ENCODE data around the gene STRN3.
"Not testable (repeated sequence)": the region's sequence is repeated elsewhere in the genome, so short reads cannot be mapped to it uniquely, and the experiment has no call there.

The STRN3 gene

GRCh38 chr14:30983858-30984257, 42.3 kb downstream of the STRN3 start:
- no peaks in the 10 kb centered on the region for H3K27me3 ChIP-seq (ENCODE audit: low read depth, low read length)
- H3K4me1 ChIP-seq (ENCODE audit: control insufficient read depth in 1 of 2, insufficient read depth in 2 of 2, low read length in 2 of 2): peaks cover 0 to 50% of the 10 kb centered on the region in 2 donors

DNA sequence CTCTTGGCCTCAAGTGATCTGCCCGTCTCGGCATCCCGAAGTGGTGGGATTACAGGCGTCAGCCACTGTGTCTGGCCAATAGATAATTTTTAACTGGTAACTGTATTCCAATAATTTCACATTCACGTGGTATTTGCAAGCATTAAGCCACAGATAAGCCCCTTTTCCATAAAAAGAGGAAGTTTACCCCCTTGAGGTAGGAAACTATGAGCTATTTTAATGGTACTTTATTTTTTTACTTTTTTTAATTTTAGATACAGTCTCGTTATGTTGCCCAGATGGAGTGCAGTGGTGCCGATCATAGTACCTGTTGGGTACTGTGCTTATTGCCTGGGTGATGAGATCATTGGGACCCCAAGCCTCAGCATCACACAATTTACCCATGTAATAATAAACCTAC, 43.6 kb downstream of the STRN3 start:
- peaks cover 0 to 40% of the 10 kb centered on the region in 2 donors for H3K4me1 ChIP-seq (ENCODE audit: control insufficient read depth in 1 of 2, insufficient read depth in 2 of 2, low read length in 2 of 2)
- no peaks in the 10 kb centered on the region for H3K9me3 ChIP-seq (ENCODE audit: control insufficient read depth in 1 of 2, low read length in 2 of 2)
- no peaks in the 10 kb centered on the region for H3K27me3 ChIP-seq (ENCODE audit: low read depth, low read length)
- H3K27ac ChIP-seq (ENCODE audit: low read length): no peak overlapping the region
- no peak overlapping the region for H3K4me3 ChIP-seq (ENCODE audit: low read depth in 1 of 2, low read length in 2 of 2)
- H3K36me3 ChIP-seq (ENCODE audit: control insufficient read depth in 1 of 2, insufficient read depth in 2 of 2, low read length in 2 of 2): no peaks in the 10 kb centered on the region

More at GRCh38 chr14:30983858-30984257, 42.3 kb downstream of the STRN3 start:
- Histone ChIP-seq H3K9me3 (ENCODE audit: control insufficient read depth in 1 of 2, low read length in 2 of 2) (no peaks in the 10 kb centered on the region), H3K4me3 (ENCODE audit: low read depth in 1 of 2, low read length in 2 of 2) (no peak overlapping the region), H3K27ac (ENCODE audit: low read length) (no peak overlapping the region), H3K36me3 (ENCODE audit: control insufficient read depth in 1 of 2, insufficient read depth in 2 of 2, low read length in 2 of 2) (no peaks in the 10 kb centered on the region)

DNA sequence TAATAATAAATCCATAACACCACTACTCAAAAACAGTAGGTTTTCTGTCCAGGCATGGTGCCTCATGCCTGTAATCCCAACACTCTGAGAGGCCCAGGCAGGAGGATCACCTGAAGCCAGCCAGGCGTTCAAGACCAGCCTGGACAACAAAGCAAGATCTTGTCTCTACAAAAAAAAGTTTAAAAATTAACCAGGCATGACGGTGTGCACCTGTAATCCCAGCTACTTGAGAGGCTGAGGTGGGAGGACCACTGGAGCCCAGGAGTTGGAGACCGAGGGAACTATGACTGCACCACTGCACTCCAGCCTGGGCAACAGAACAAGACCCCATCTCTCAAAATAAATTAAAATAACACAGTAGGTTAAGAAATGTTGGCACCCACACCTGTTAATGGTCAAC, 45.2 kb downstream of the STRN3 start:
- peaks cover 0 to 28% of the 10 kb centered on the region in 2 donors for H3K4me1 ChIP-seq (ENCODE audit: control insufficient read depth in 1 of 2, insufficient read depth in 2 of 2, low read length in 2 of 2)
- no peaks in the 10 kb centered on the region for H3K27me3 ChIP-seq (ENCODE audit: low read depth, low read length)
- no peaks in the 10 kb centered on the region for H3K9me3 ChIP-seq (ENCODE audit: control insufficient read depth in 1 of 2, low read length in 2 of 2)
- no peak overlapping the region for H3K27ac ChIP-seq (ENCODE audit: low read length)
- no peak overlapping the region for H3K4me3 ChIP-seq (ENCODE audit: low read depth in 1 of 2, low read length in 2 of 2)
- H3K36me3 ChIP-seq (ENCODE audit: control insufficient read depth in 1 of 2, insufficient read depth in 2 of 2, low read length in 2 of 2): no peaks in the 10 kb centered on the region

GRCh38 chr14:30980106-30980704, 46.0 kb downstream of the STRN3 start:
- H3K36me3 ChIP-seq (ENCODE audit: control insufficient read depth in 1 of 2, insufficient read depth in 2 of 2, low read length in 2 of 2); H3K27ac ChIP-seq (ENCODE audit: low read length); H3K4me3 ChIP-seq (ENCODE audit: low read depth in 1 of 2, low read length in 2 of 2); H3K27me3 ChIP-seq (ENCODE audit: low read depth, low read length); H3K9me3 ChIP-seq (ENCODE audit: control insufficient read depth in 1 of 2, low read length in 2 of 2): not testable (repeated sequence)
- peaks cover 0 to 31% of the 10 kb centered on the region in 2 donors for H3K4me1 ChIP-seq (ENCODE audit: control insufficient read depth in 1 of 2, insufficient read depth in 2 of 2, low read length in 2 of 2)

GRCh38 chr14:30977752-30978151, 48.4 kb downstream of the STRN3 start:
- Histone ChIP-seq H3K4me1 (ENCODE audit: control insufficient read depth in 1 of 2, insufficient read depth in 2 of 2, low read length in 2 of 2) (peaks cover 0 to 34% of the 10 kb centered on the region in 2 donors), H3K4me3 (ENCODE audit: low read depth in 1 of 2, low read length in 2 of 2) (no peak overlapping the region)

DNA sequence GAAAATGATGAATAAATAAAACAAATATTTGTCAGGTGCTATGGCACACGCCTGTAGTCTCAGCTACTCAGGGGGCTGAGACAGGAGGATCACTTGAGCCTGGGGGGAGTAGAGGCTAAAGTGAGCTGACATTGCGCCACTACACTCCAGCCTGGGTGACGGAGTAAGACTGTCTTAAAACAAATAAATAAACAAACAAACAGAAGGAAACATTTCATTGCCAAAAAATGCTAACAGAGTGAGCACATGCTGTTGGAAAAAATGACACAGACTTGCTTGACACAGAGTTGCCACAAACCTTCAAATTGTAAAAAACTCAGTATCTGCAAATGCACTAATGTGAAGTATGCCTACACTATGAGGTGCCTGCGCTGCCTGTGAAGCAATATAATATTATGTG, 51.6 kb downstream of the STRN3 start:
- Histone ChIP-seq H3K9me3 (ENCODE audit: control insufficient read depth in 1 of 2, low read length in 2 of 2) (no peaks in the 10 kb centered on the region), H3K4me3 (ENCODE audit: low read depth in 1 of 2, low read length in 2 of 2) (no peak overlapping the region), H3K36me3 (ENCODE audit: control insufficient read depth in 1 of 2, insufficient read depth in 2 of 2, low read length in 2 of 2) (no peaks in the 10 kb centered on the region), H3K27ac (ENCODE audit: low read length) (no peak overlapping the region), H3K27me3 (ENCODE audit: low read depth, low read length) (no peaks in the 10 kb centered on the region), H3K4me1 (ENCODE audit: control insufficient read depth in 1 of 2, insufficient read depth in 2 of 2, low read length in 2 of 2) (peaks cover 0 to 15% of the 10 kb centered on the region in 2 donors)

More at GRCh38 chr14:30977752-30978151, 48.4 kb downstream of the STRN3 start:
- no peaks in the 10 kb centered on the region for H3K9me3 ChIP-seq (ENCODE audit: control insufficient read depth in 1 of 2, low read length in 2 of 2)
- H3K36me3 ChIP-seq (ENCODE audit: control insufficient read depth in 1 of 2, insufficient read depth in 2 of 2, low read length in 2 of 2): no peaks in the 10 kb centered on the region
- no peak overlapping the region for H3K27ac ChIP-seq (ENCODE audit: low read length)
- no peaks in the 10 kb centered on the region for H3K27me3 ChIP-seq (ENCODE audit: low read depth, low read length)

- H3K4me1 ChIP-seq (ENCODE audit: control insufficient read depth in 1 of 2, insufficient read depth in 2 of 2, low read length in 2 of 2): peaks cover 0 to 15% of the 10 kb centered on the region in 2 donors
- H3K36me3 ChIP-seq (ENCODE audit: control insufficient read depth in 1 of 2, insufficient read depth in 2 of 2, low read length in 2 of 2): no peaks in the 10 kb centered on the region
- no peak overlapping the region for H3K27ac ChIP-seq (ENCODE audit: low read length)
- no peak overlapping the region for H3K4me3 ChIP-seq (ENCODE audit: low read depth in 1 of 2, low read length in 2 of 2)
- no peaks in the 10 kb centered on the region for H3K27me3 ChIP-seq (ENCODE audit: low read depth, low read length)
- H3K9me3 ChIP-seq (ENCODE audit: control insufficient read depth in 1 of 2, low read length in 2 of 2): no peaks in the 10 kb centered on the region
Observed at GRCh38 chr14:30972882-30973582, 53.1 kb downstream of the STRN3 start.

DNA sequence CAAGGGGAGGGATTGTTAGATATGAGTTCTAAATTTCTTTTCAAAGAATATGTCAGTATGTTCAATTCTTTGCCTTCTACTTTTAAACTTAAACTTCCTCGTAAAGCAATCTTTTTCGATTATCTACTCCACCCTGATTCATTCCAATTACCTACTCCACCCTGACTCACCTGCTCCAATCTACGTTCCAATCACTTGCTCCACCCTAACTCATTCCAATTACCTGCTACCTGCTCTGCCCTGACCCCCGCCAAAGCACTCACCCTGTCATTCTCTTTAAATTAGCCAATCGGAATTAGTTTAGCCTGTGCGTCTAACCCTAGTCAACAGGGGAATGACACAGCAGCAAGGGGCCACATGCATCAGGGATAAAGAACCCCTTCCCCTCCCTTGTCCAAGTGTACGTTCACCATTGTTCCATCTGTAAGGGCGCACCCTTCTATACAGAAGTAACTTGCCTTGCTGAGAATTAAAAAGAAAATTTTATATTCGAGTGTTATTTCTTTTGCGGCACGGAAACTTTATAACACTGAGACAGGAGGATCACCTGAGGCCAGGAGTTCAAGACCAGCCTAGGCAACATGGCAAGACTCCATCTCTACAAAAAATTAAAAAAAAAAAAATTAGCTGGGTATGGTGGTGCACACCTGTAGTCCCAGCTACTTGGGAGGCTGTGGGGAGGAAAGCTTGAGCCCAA, 54.0 kb downstream of the STRN3 start:
- H3K9me3 ChIP-seq (ENCODE audit: control insufficient read depth in 1 of 2, low read length in 2 of 2); H3K27me3 ChIP-seq (ENCODE audit: low read depth, low read length); H3K4me3 ChIP-seq (ENCODE audit: low read depth in 1 of 2, low read length in 2 of 2); H3K27ac ChIP-seq (ENCODE audit: low read length); H3K36me3 ChIP-seq (ENCODE audit: control insufficient read depth in 1 of 2, insufficient read depth in 2 of 2, low read length in 2 of 2): not testable (repeated sequence)
- peaks cover 0 to 12% of the 10 kb centered on the region in 2 donors for H3K4me1 ChIP-seq (ENCODE audit: control insufficient read depth in 1 of 2, insufficient read depth in 2 of 2, low read length in 2 of 2)

DNA sequence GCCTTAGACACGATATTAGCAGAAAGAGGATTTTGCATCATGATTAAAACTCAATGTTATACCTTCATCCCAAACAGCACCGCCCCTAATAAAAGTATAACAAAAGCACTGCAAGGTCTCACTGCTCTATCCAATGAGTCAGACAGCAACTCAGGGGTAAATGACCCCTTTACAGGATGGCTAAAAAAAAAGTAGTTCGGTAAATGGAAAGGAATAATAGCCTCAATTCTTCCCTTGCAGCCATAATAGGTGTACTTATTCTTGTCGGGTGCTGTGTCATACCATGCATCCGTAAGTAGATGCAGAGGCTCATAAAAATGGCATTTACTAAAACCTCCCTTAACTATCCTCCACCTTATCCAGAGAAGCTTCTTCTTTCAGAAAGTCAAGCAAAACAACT, 54.6 kb downstream of the STRN3 start:
- Histone ChIP-seq H3K4me3 (ENCODE audit: low read depth in 1 of 2, low read length in 2 of 2) (no peak overlapping the region), H3K36me3 (ENCODE audit: control insufficient read depth in 1 of 2, insufficient read depth in 2 of 2, low read length in 2 of 2) (peaks cover 0 to 3% of the 10 kb centered on the region in 2 donors), H3K9me3 (ENCODE audit: control insufficient read depth in 1 of 2, low read length in 2 of 2) (peaks cover under 1 to 3% of the 10 kb centered on the region in 2 donors), H3K27ac (ENCODE audit: low read length) (no peak overlapping the region), H3K27me3 (ENCODE audit: low read depth, low read length) (no peaks in the 10 kb centered on the region), H3K4me1 (ENCODE audit: control insufficient read depth in 1 of 2, insufficient read depth in 2 of 2, low read length in 2 of 2) (peaks cover 0 to 12% of the 10 kb centered on the region in 2 donors)

- not testable (repeated sequence) for H3K27me3 ChIP-seq (ENCODE audit: low read depth, low read length)
Observed at GRCh38 chr14:30969796-30970195, 56.4 kb downstream of the STRN3 start.

GRCh38 chr14:30967364-30968098, 58.6 kb downstream of the STRN3 start:
- not testable (repeated sequence) for H3K4me1 ChIP-seq (ENCODE audit: control insufficient read depth in 1 of 2, insufficient read depth in 2 of 2, low read length in 2 of 2)
- H3K36me3 ChIP-seq (ENCODE audit: control insufficient read depth in 1 of 2, insufficient read depth in 2 of 2, low read length in 2 of 2): peaks cover 0 to 17% of the 10 kb centered on the region in 2 donors

More at GRCh38 chr14:30969796-30970195, 56.4 kb downstream of the STRN3 start:
- H3K27ac ChIP-seq (ENCODE audit: low read length); H3K4me1 ChIP-seq (ENCODE audit: control insufficient read depth in 1 of 2, insufficient read depth in 2 of 2, low read length in 2 of 2); H3K4me3 ChIP-seq (ENCODE audit: low read depth in 1 of 2, low read length in 2 of 2); H3K36me3 ChIP-seq (ENCODE audit: control insufficient read depth in 1 of 2, insufficient read depth in 2 of 2, low read length in 2 of 2): not testable (repeated sequence)
- peaks cover 3 to 11% of the 10 kb centered on the region in 2 donors for H3K9me3 ChIP-seq (ENCODE audit: control insufficient read depth in 1 of 2, low read length in 2 of 2)

More at GRCh38 chr14:30967364-30968098, 58.6 kb downstream of the STRN3 start:
- H3K27ac ChIP-seq (ENCODE audit: low read length); H3K4me3 ChIP-seq (ENCODE audit: low read depth in 1 of 2, low read length in 2 of 2); H3K27me3 ChIP-seq (ENCODE audit: low read depth, low read length): not testable (repeated sequence)
- peaks cover 3 to 11% of the 10 kb centered on the region in 2 donors for H3K9me3 ChIP-seq (ENCODE audit: control insufficient read depth in 1 of 2, low read length in 2 of 2)

All from muscle layer of duodenum (tissue), 2 donors.